Mesenteric fat pad (tissue), 1 donor: ENCODE measurements around the gene GATD1. TPM values are rescaled to one million over a fixed set of nuclear protein-coding genes. Genes with fewer than 3 reads are reported as not detected.

ENCODE experiments used
- total RNA-seq: library from RNA; stranded (reverse); fragmentation: NEBNext Ultra II Directional; extraction: Animal tissue kit (Norgen Biotek cat#: 25700); gene quantifications from one replicate; pipeline ENCODE4 v1.2.1, GENCODE V29; 2021
- donor health status: DM: yes; HTN: yes; CAD: no.

Gene GATD1
- total RNA-seq, 1 donor from 2014 or later: 54.1 TPM

Other genes with a start within 250 kb of the GATD1 start
- gene HRAS, start 241.9 kb downstream of the GATD1 start, total RNA-seq: 65.2 TPM
- 0.71 TPM for gene LRRC56, start 240.0 kb downstream of the GATD1 start, total RNA-seq
- 0.87 TPM for gene LMNTD2, start 216.7 kb downstream of the GATD1 start, total RNA-seq
- gene RASSF7, start 216.5 kb downstream of the GATD1 start, total RNA-seq: 2.0 TPM
- gene PHRF1, start 201.0 kb downstream of the GATD1 start, total RNA-seq: 29.3 TPM
- 29.1 TPM for gene IRF7, start 161.5 kb downstream of the GATD1 start, total RNA-seq
- gene CDHR5, start 152.5 kb downstream of the GATD1 start, total RNA-seq: 1.1 TPM
- not detected for gene SCT, start 150.3 kb downstream of the GATD1 start, total RNA-seq
- gene DRD4, start 140.2 kb downstream of the GATD1 start, total RNA-seq: 0.71 TPM
- 25.9 TPM for gene DEAF1, start 82.3 kb downstream of the GATD1 start, total RNA-seq
- gene TMEM80, start 81.7 kb downstream of the GATD1 start, total RNA-seq: 14.6 TPM
- 12.1 TPM for gene EPS8L2, start 71.3 kb downstream of the GATD1 start, total RNA-seq
- 277 TPM for gene TALDO1, start 30.0 kb downstream of the GATD1 start, total RNA-seq
- gene CEND1, start 12.6 kb upstream of the GATD1 start, total RNA-seq: not detected
- 26.3 TPM for gene SLC25A22, start 20.8 kb upstream of the GATD1 start, total RNA-seq
- gene PIDD1, start 27.7 kb upstream of the GATD1 start, total RNA-seq: 10.2 TPM
- gene RPLP2, start 32.5 kb upstream of the GATD1 start, total RNA-seq: 2,673 TPM
- gene PNPLA2, start 41.4 kb upstream of the GATD1 start, total RNA-seq: 1,877 TPM
- gene CRACR2B, start 50.4 kb upstream of the GATD1 start, total RNA-seq: 6.8 TPM
- gene CD151, start 55.5 kb upstream of the GATD1 start, total RNA-seq: 776 TPM
- gene POLR2L, start 65.0 kb upstream of the GATD1 start, total RNA-seq: 203 TPM
- 120 TPM for gene TSPAN4, start 65.4 kb upstream of the GATD1 start, total RNA-seq
- gene CHID1, start 133.3 kb upstream of the GATD1 start, total RNA-seq: 72.1 TPM
- gene AP2A2, start 148.4 kb upstream of the GATD1 start, total RNA-seq: 120 TPM